Measurements from ENCODE around the gene TSPAN14. TPM values are rescaled to one million over a fixed set of nuclear protein-coding genes. Genes with fewer than 3 reads are reported as not detected.

Gene TSPAN14
- polyA plus RNA-seq, 4 donors = 7.4 to 69.4 (median 32.4) TPM

- peaks cover 0 to 15% (median 8%) of the 10 kb centered on the region in 3 donors for H3K4me1 ChIP-seq (ENCODE audit: control insufficient read depth in 3 of 3, insufficient read depth in 2 of 3, low read depth in 1 of 3, low read length in 2 of 3)
- H3K9me3 ChIP-seq (ENCODE audit: control insufficient read depth in 2 of 2, insufficient read depth in 1 of 2, low read depth in 1 of 2, low read length in 1 of 2) = no peaks in the 10 kb centered on the region
- no peak overlapping the region for H3K4me3 ChIP-seq (ENCODE audit: low read depth in 1 of 3, low read length in 3 of 3)
- WGBS, 3 donors = 68 to 80% (median 79%) methylated on average over 13 to 14 of the region's 14 CpGs
- H3K27me3 ChIP-seq (ENCODE audit: control insufficient read depth in 3 of 3, insufficient read depth in 3 of 3, low read length in 3 of 3) = no peaks in the 10 kb centered on the region
- peak in 1 of 2 donors; percentile 42 for DNase-seq
- H3K36me3 ChIP-seq (ENCODE audit: control insufficient read depth in 3 of 3, insufficient read depth in 2 of 3, low read depth in 1 of 3, low read length in 3 of 3) = peaks cover 3 to 40% (median 14%) of the 10 kb centered on the region in 3 donors
- H3K27ac ChIP-seq (ENCODE audit: low read depth in 1 of 3, low read length in 2 of 3) = peak overlapping the region in 1 of 3 donors; percentile 64
- no peak for FAIRE-seq
Observed at GRCh38 chr10:80487791-80488538, 33.9 kb downstream of the TSPAN14 start.

GRCh38 chr10:80488539-80489066, 34.5 kb downstream of the TSPAN14 start:
- FAIRE-seq (no peak), DNase-seq (no peak)
- H3K27ac ChIP-seq (ENCODE audit: low read depth in 1 of 3, low read length in 2 of 3) = no peak overlapping the region
- no peaks in the 10 kb centered on the region for H3K27me3 ChIP-seq (ENCODE audit: control insufficient read depth in 3 of 3, insufficient read depth in 3 of 3, low read length in 3 of 3)
- peaks cover 4 to 38% (median 14%) of the 10 kb centered on the region in 3 donors for H3K36me3 ChIP-seq (ENCODE audit: control insufficient read depth in 3 of 3, insufficient read depth in 2 of 3, low read depth in 1 of 3, low read length in 3 of 3)
- H3K9me3 ChIP-seq (ENCODE audit: control insufficient read depth in 2 of 2, insufficient read depth in 1 of 2, low read depth in 1 of 2, low read length in 1 of 2) = no peaks in the 10 kb centered on the region
- H3K4me3 ChIP-seq (ENCODE audit: low read depth in 1 of 3, low read length in 3 of 3) = no peak overlapping the region
- peaks cover 2 to 15% (median 8%) of the 10 kb centered on the region in 3 donors for H3K4me1 ChIP-seq (ENCODE audit: control insufficient read depth in 3 of 3, insufficient read depth in 2 of 3, low read depth in 1 of 3, low read length in 2 of 3)
- WGBS, 3 donors = 77 to 85% (median 81%) methylated on average over 6 of the region's 6 CpGs

- no peak for FAIRE-seq
- peaks cover 5 to 42% (median 14%) of the 10 kb centered on the region in 3 donors for H3K36me3 ChIP-seq (ENCODE audit: control insufficient read depth in 3 of 3, insufficient read depth in 2 of 3, low read depth in 1 of 3, low read length in 3 of 3)
- no peak overlapping the region for H3K27ac ChIP-seq (ENCODE audit: low read depth in 1 of 3, low read length in 2 of 3)
Observed at GRCh38 chr10:80489371-80490112, 35.4 kb downstream of the TSPAN14 start.

GRCh38 chr10:80491251-80492102, 37.4 kb downstream of the TSPAN14 start:
- Histone ChIP-seq H3K36me3 (ENCODE audit: control insufficient read depth in 3 of 3, insufficient read depth in 2 of 3, low read depth in 1 of 3, low read length in 3 of 3) (peaks cover 5 to 34% (median 14%) of the 10 kb centered on the region in 3 donors), H3K9me3 (ENCODE audit: control insufficient read depth in 2 of 2, insufficient read depth in 1 of 2, low read depth in 1 of 2, low read length in 1 of 2) (no peaks in the 10 kb centered on the region), H3K27me3 (ENCODE audit: control insufficient read depth in 3 of 3, insufficient read depth in 3 of 3, low read length in 3 of 3) (no peaks in the 10 kb centered on the region), H3K4me1 (ENCODE audit: control insufficient read depth in 3 of 3, insufficient read depth in 2 of 3, low read depth in 1 of 3, low read length in 2 of 3) (peaks cover 0 to 6% (median 5%) of the 10 kb centered on the region in 3 donors), H3K4me3 (ENCODE audit: low read depth in 1 of 3, low read length in 3 of 3) (no peak overlapping the region), H3K27ac (ENCODE audit: low read depth in 1 of 3, low read length in 2 of 3) (peak overlapping the region in 1 of 3 donors; percentile 18)
- WGBS, 3 donors = 90 to 92% (median 91%) methylated on average over 7 of the region's 7 CpGs
- no peak for FAIRE-seq
- DNase-seq = no peak

More at GRCh38 chr10:80489371-80490112, 35.4 kb downstream of the TSPAN14 start:
- Histone ChIP-seq H3K27me3 (ENCODE audit: control insufficient read depth in 3 of 3, insufficient read depth in 3 of 3, low read length in 3 of 3) (no peaks in the 10 kb centered on the region), H3K9me3 (ENCODE audit: control insufficient read depth in 2 of 2, insufficient read depth in 1 of 2, low read depth in 1 of 2, low read length in 1 of 2) (no peaks in the 10 kb centered on the region), H3K4me3 (ENCODE audit: low read depth in 1 of 3, low read length in 3 of 3) (no peak overlapping the region), H3K4me1 (ENCODE audit: control insufficient read depth in 3 of 3, insufficient read depth in 2 of 3, low read depth in 1 of 3, low read length in 2 of 3) (peaks cover 4 to 13% (median 5%) of the 10 kb centered on the region in 3 donors)
- 96 to 97% (median 97%) methylated on average over 2 of the region's 2 CpGs for WGBS, 3 donors
- DNase-seq = no peak

- peaks cover 5 to 35% (median 14%) of the 10 kb centered on the region in 3 donors for H3K36me3 ChIP-seq (ENCODE audit: control insufficient read depth in 3 of 3, insufficient read depth in 2 of 3, low read depth in 1 of 3, low read length in 3 of 3)
- no peak overlapping the region for H3K4me3 ChIP-seq (ENCODE audit: low read depth in 1 of 3, low read length in 3 of 3)
- no peaks in the 10 kb centered on the region for H3K9me3 ChIP-seq (ENCODE audit: control insufficient read depth in 2 of 2, insufficient read depth in 1 of 2, low read depth in 1 of 2, low read length in 1 of 2)
- no peak for DNase-seq
- H3K27me3 ChIP-seq (ENCODE audit: control insufficient read depth in 3 of 3, insufficient read depth in 3 of 3, low read length in 3 of 3) = no peaks in the 10 kb centered on the region
- no peak overlapping the region for H3K27ac ChIP-seq (ENCODE audit: low read depth in 1 of 3, low read length in 2 of 3)
- H3K4me1 ChIP-seq (ENCODE audit: control insufficient read depth in 3 of 3, insufficient read depth in 2 of 3, low read depth in 1 of 3, low read length in 2 of 3) = peaks cover 8 to 15% (median 15%) of the 10 kb centered on the region in 3 donors
- 71 to 89% (median 71%) methylated on average over 6 of the region's 6 CpGs for WGBS, 3 donors
- no peak for FAIRE-seq
Observed at GRCh38 chr10:80492848-80493521, 38.9 kb downstream of the TSPAN14 start.

GRCh38 chr10:80493522-80494051, 39.5 kb downstream of the TSPAN14 start:
- H3K36me3 ChIP-seq (ENCODE audit: control insufficient read depth in 3 of 3, insufficient read depth in 2 of 3, low read depth in 1 of 3, low read length in 3 of 3) = peaks cover 5 to 34% (median 14%) of the 10 kb centered on the region in 3 donors
- peaks cover 9 to 21% (median 21%) of the 10 kb centered on the region in 3 donors for H3K4me1 ChIP-seq (ENCODE audit: control insufficient read depth in 3 of 3, insufficient read depth in 2 of 3, low read depth in 1 of 3, low read length in 2 of 3)
- peak overlapping the region in 1 of 3 donors; percentile 38 for H3K27ac ChIP-seq (ENCODE audit: low read depth in 1 of 3, low read length in 2 of 3)
- WGBS, 3 donors = 35 to 62% (median 51%) methylated on average over 4 of the region's 4 CpGs
- DNase-seq (peak; percentile 33 to 36), FAIRE-seq (no peak)
- no peak overlapping the region for H3K4me3 ChIP-seq (ENCODE audit: low read depth in 1 of 3, low read length in 3 of 3)
- H3K27me3 ChIP-seq (ENCODE audit: control insufficient read depth in 3 of 3, insufficient read depth in 3 of 3, low read length in 3 of 3) = no peaks in the 10 kb centered on the region
- H3K9me3 ChIP-seq (ENCODE audit: control insufficient read depth in 2 of 2, insufficient read depth in 1 of 2, low read depth in 1 of 2, low read length in 1 of 2) = no peaks in the 10 kb centered on the region

GRCh38 chr10:80496555-80497172, 42.6 kb downstream of the TSPAN14 start:
- Histone ChIP-seq H3K36me3 (ENCODE audit: control insufficient read depth in 3 of 3, insufficient read depth in 2 of 3, low read depth in 1 of 3, low read length in 3 of 3) (peaks cover 0 to 27% (median 2%) of the 10 kb centered on the region in 3 donors), H3K4me3 (ENCODE audit: low read depth in 1 of 3, low read length in 3 of 3) (no peak overlapping the region), H3K27me3 (ENCODE audit: control insufficient read depth in 3 of 3, insufficient read depth in 3 of 3, low read length in 3 of 3) (no peaks in the 10 kb centered on the region), H3K9me3 (ENCODE audit: control insufficient read depth in 2 of 2, insufficient read depth in 1 of 2, low read depth in 1 of 2, low read length in 1 of 2) (no peaks in the 10 kb centered on the region), H3K27ac (ENCODE audit: low read depth in 1 of 3, low read length in 2 of 3) (peak overlapping the region in 1 of 3 donors; percentile 84), H3K4me1 (ENCODE audit: control insufficient read depth in 3 of 3, insufficient read depth in 2 of 3, low read depth in 1 of 3, low read length in 2 of 3) (peaks cover 16 to 49% (median 37%) of the 10 kb centered on the region in 3 donors)
- 91 to 97% (median 94%) methylated on average over 4 of the region's 4 CpGs for WGBS, 3 donors
- FAIRE-seq = no peak
- no peak for DNase-seq

All from small intestine (tissue), 7 donors.